Esophagus squamous epithelium (tissue), 5 donors: ENCODE data around the gene DMTF1. TPM values are rescaled to one million over a fixed set of nuclear protein-coding genes. Genes with fewer than 3 reads are reported as not detected.
"Not testable (repeated sequence)": the region's sequence is repeated elsewhere in the genome, so short reads cannot be mapped to it uniquely, and the experiment has no call there.

Experiments
- DNase-seq: peaks from one replicate; lab custom pipeline; 2025; lab: John Stamatoyannopoulos, UW
- H3K27ac ChIP-seq, 4 donors: fragments of 200-600 bp; sonication (generic); one replicate each; pipeline ENCODE4 v1.5.1; 2016 to 2019; ENCODE audit warnings: mild to moderate bottlenecking in 1 of 4
- H3K27me3 ChIP-seq, 4 donors: fragments of 200-600 bp; sonication (generic); 1 replicate in 3 of 4; 2 replicates in 1 of 4; pipeline versions ENCODE4 v1.5.1 to v1.6.0; 2017 to 2021; ENCODE audit warnings: antibody characterized with exemption in 1 of 4
- H3K36me3 ChIP-seq, 3 donors: fragments of 200-600 bp; sonication (generic); one replicate each; pipeline ENCODE4 v1.5.1; 2016 to 2019
- H3K4me1 ChIP-seq, 3 donors: fragments of 200-600 bp; sonication (generic); one replicate each; pipeline ENCODE4 v1.5.1; 2017 to 2019
- H3K4me3 ChIP-seq, 4 donors: fragments of 200-600 bp; sonication (generic); 1 replicate in 3 of 4; 2 replicates in 1 of 4; pipeline ENCODE4 v1.5.1; 2016 to 2019; ENCODE audit warnings: mild to moderate bottlenecking in 2 of 4, moderate library complexity in 1 of 4
- H3K9me3 ChIP-seq, 3 donors: fragments of 200-600 bp; sonication (generic); one replicate each; pipeline ENCODE4 v1.5.1; 2016 to 2019
- CTCF ChIP-seq, 6 experiments: fragments of 450-650 bp in 4 of 6; fragments of 200-600 bp in 2 of 6; sonication (generic) in 2 of 6; IDR thresholded peaks; one replicate each; pipeline ENCODE4 v1.5.1; 2016 to 2019; ENCODE audit warnings: antibody characterized with exemption in 6 of 6, mild to moderate bottlenecking in 4 of 6, moderate library complexity in 4 of 6
- POLR2A ChIP-seq, 4 donors: fragments of 450-650 bp; IDR thresholded peaks; one replicate each; pipeline ENCODE4 v1.6.1; 2017; ENCODE audit warnings: antibody characterized with exemption in 4 of 4, mild to moderate bottlenecking in 4 of 4, moderate library complexity in 3 of 4
- WGBS, 2 donors: methylation state at CpG; one replicate each; pipeline ENCODE4 v1.1.5; 2018; 5-methylcytosine and 5-hydroxymethylcytosine counted together
- intact Hi-C: fragments of 100-400 bp; cut with DNase I; formaldehyde crosslinking; loops from one replicate; pipeline ENCODE4 v1.15.0; 2022
- total RNA-seq, 4 donors: library from RNA; depleted of rRNA; stranded (reverse); fragments of >200 nt; gene quantifications; one replicate each; pipeline ENCODE4 v1.1.0, GENCODE V29; 2016
- donor health status: DM: yes; HTN: yes; CAD: no.

DMTF1 gene
- total RNA-seq, 4 donors from 2014 or later = 16.5 to 75.2 (median 34.5) TPM

GRCh38 chr7:87110778-87111177 is 41.5 kb upstream of the DMTF1 start:
- Histone ChIP-seq H3K9me3 (no peaks in the 10 kb centered on the region), H3K36me3 (no peaks in the 10 kb centered on the region), H3K27me3 (no peaks in the 10 kb centered on the region), H3K27ac (no peak overlapping the region), H3K4me1 (no peaks in the 10 kb centered on the region), H3K4me3 (no peak overlapping the region)
- no peak for DNase-seq
- TF ChIP-seq CTCF (IDR thresholded peaks at IDR 0.05) (no peak), POLR2A (IDR thresholded peaks at IDR 0.05) (no peak)
- 20 to 67% methylated on average over 2 of the region's 2 CpGs for WGBS, 2 donors
- intact Hi-C loops = no loop called here

- H3K27ac ChIP-seq = no peak overlapping the region
- DNase-seq = no peak
- H3K4me1 ChIP-seq = no peaks in the 10 kb centered on the region
- TF ChIP-seq CTCF (IDR thresholded peaks at IDR 0.05) (no peak), POLR2A (IDR thresholded peaks at IDR 0.05) (no peak)
- no peaks in the 10 kb centered on the region for H3K9me3 ChIP-seq
- WGBS, 2 donors = 62 to 77% methylated on average over 3 of the region's 3 CpGs
- H3K36me3 ChIP-seq = no peaks in the 10 kb centered on the region
- intact Hi-C loops = no loop called here
- no peak overlapping the region for H3K4me3 ChIP-seq
- H3K27me3 ChIP-seq = no peaks in the 10 kb centered on the region
Measured at GRCh38 chr7:87111877-87112276, 40.4 kb upstream of the DMTF1 start.

GRCh38 chr7:87113077-87113476 is 39.2 kb upstream of the DMTF1 start:
- Histone ChIP-seq H3K27ac (no peak overlapping the region), H3K27me3 (no peaks in the 10 kb centered on the region), H3K4me3 (no peak overlapping the region), H3K36me3 (no peaks in the 10 kb centered on the region), H3K4me1 (no peaks in the 10 kb centered on the region), H3K9me3 (no peaks in the 10 kb centered on the region)
- DNase-seq = no peak
- intact Hi-C loops = no loop called here
- no peak for TF ChIP-seq POLR2A (IDR thresholded peaks at IDR 0.05)
- no peak for TF ChIP-seq CTCF (IDR thresholded peaks at IDR 0.05)
- 70 to 82% methylated on average over 1 of the region's 1 CpG for WGBS, 2 donors

- DNase-seq, H3K36me3 ChIP-seq, H3K27ac ChIP-seq, H3K27me3 ChIP-seq, H3K4me1 ChIP-seq, H3K9me3 ChIP-seq, H3K4me3 ChIP-seq, intact Hi-C loops: not testable (repeated sequence)
- WGBS, 2 donors = 85 to 90% methylated on average over 2 to 3 of the region's 3 CpGs
Measured at GRCh38 chr7:87113904-87114303, 38.3 kb upstream of the DMTF1 start.

- H3K4me1 ChIP-seq, H3K9me3 ChIP-seq, intact Hi-C loops, H3K36me3 ChIP-seq, H3K27me3 ChIP-seq, H3K4me3 ChIP-seq, H3K27ac ChIP-seq, DNase-seq: not testable (repeated sequence)
- 61% methylated on average over 2 of the region's 2 CpGs for WGBS, 2 donors
Measured at GRCh38 chr7:87115772-87116171, 36.5 kb upstream of the DMTF1 start.

- no peak overlapping the region for H3K4me3 ChIP-seq
- H3K27ac ChIP-seq = no peak overlapping the region
- H3K4me1 ChIP-seq = no peaks in the 10 kb centered on the region
- 75 to 76% methylated on average over 1 of the region's 1 CpG for WGBS, 2 donors
- DNase-seq = no peak
- intact Hi-C loops = no loop called here
- no peaks in the 10 kb centered on the region for H3K27me3 ChIP-seq
- no peaks in the 10 kb centered on the region for H3K36me3 ChIP-seq
- H3K9me3 ChIP-seq = no peaks in the 10 kb centered on the region
- no peak for TF ChIP-seq POLR2A (IDR thresholded peaks at IDR 0.05)
- no peak for TF ChIP-seq CTCF (IDR thresholded peaks at IDR 0.05)
Measured at GRCh38 chr7:87116315-87116714, 35.9 kb upstream of the DMTF1 start.
